HepG2 (cell line): Measurements from ENCODE around the gene KATNB1. TPM values are rescaled to one million over a fixed set of nuclear protein-coding genes. Genes with fewer than 3 reads are reported as not detected.

ENCODE experiments used
- ARNT2 ChIP-seq: sonication (generic); formaldehyde crosslinking; IDR thresholded peaks from 2 replicates; pipeline ENCODE4 v1.8.0; 2022; ENCODE audit warnings: mild to moderate bottlenecking, low read depth, missing genetic modification reagents, moderate library complexity
- ATF1 ChIP-seq: IDR thresholded peaks from 2 replicates; pipeline ENCODE4 v1.6.1; 2016; ENCODE audit warnings: mild to moderate bottlenecking, control low read depth
- EP300 ChIP-seq, 3 experiments: sonication (generic) in 1 of 3; formaldehyde crosslinking in 1 of 3; IDR thresholded peaks; 2 replicates each; pipeline versions ENCODE4 v1.5.1 to v1.6.1; 2011 to 2020; ENCODE audit warnings: low read depth in 2 of 3, low read length in 2 of 3, borderline replicate concordance in 1 of 3, improper control_type of control experiment in 1 of 3, mild to moderate bottlenecking in 1 of 3, missing genetic modification reagents in 1 of 3, moderate library complexity in 1 of 3
- HDAC2 ChIP-seq: sonication (generic); formaldehyde crosslinking; IDR thresholded peaks from 2 replicates; pipeline ENCODE4 v1.4.0; 2020; ENCODE audit warnings: missing genetic modification reagents
- HOXA3 ChIP-seq: sonication (generic); formaldehyde crosslinking; IDR thresholded peaks from 2 replicates; pipeline ENCODE4 v1.5.0; 2020; ENCODE audit warnings: missing genetic modification reagents
- NONO ChIP-seq, 2 experiments: fragments of 450-650 bp in 1 of 2; sonication (generic) in 1 of 2; formaldehyde crosslinking in 1 of 2; IDR thresholded peaks in 1 of 2; conservative IDR thresholded peaks in 1 of 2; 2 replicates each; pipeline versions ENCODE4 v1.6.1 to v1.8.0; 2017 to 2022; ENCODE audit warnings: mild to moderate bottlenecking in 1 of 2, missing genetic modification reagents in 1 of 2, moderate library complexity in 1 of 2
- SMAD1 ChIP-seq: sonication (generic); formaldehyde crosslinking; IDR thresholded peaks from 2 replicates; pipeline ENCODE4 v1.4.0; 2020; ENCODE audit warnings: missing genetic modification reagents, low read depth, mild to moderate bottlenecking, borderline replicate concordance
- SOX6 ChIP-seq, 2 experiments: fragments of 450-650 bp in 1 of 2; sonication (generic) in 1 of 2; formaldehyde crosslinking in 1 of 2; IDR thresholded peaks; 2 replicates each; pipeline versions ENCODE4 v1.4.0 to v1.6.1; 2017 to 2020; ENCODE audit warnings: antibody characterized with exemption in 1 of 2, mild to moderate bottlenecking in 1 of 2, missing genetic modification reagents in 1 of 2
- TBX2 ChIP-seq: sonication (generic); formaldehyde crosslinking; IDR thresholded peaks from 2 replicates; pipeline ENCODE4 v1.5.0; 2020; ENCODE audit warnings: missing genetic modification reagents, mild to moderate bottlenecking, borderline replicate concordance
- THAP11 ChIP-seq: IDR thresholded peaks from 2 replicates; pipeline ENCODE4 v1.6.1; 2016; ENCODE audit warnings: missing biosample characterization, missing genetic modification reagents
- ZFY ChIP-seq: sonication (generic); formaldehyde crosslinking; IDR thresholded peaks from 2 replicates; pipeline ENCODE4 v1.4.0; 2020; ENCODE audit warnings: missing genetic modification reagents
- ZMYM3 ChIP-seq: sonication (generic); formaldehyde crosslinking; IDR thresholded peaks from 2 replicates; pipeline ENCODE4 v1.5.1; 2020; ENCODE audit warnings: mild to moderate bottlenecking, missing genetic modification reagents
- ZNF205 ChIP-seq: IDR thresholded peaks from 2 replicates; pipeline ENCODE4 v1.6.1; 2018; ENCODE audit warnings: missing biosample characterization, missing genetic modification reagents
- ZNF230 ChIP-seq: sonication (generic); formaldehyde crosslinking; IDR thresholded peaks from 2 replicates; pipeline ENCODE4 v1.4.0; 2020; ENCODE audit warnings: mild to moderate bottlenecking, missing genetic modification reagents
- ZNF792 ChIP-seq: IDR thresholded peaks from 2 replicates; pipeline ENCODE4 v1.6.1; 2016
- polyA plus RNA-seq, 8 experiments: library from polyadenylated mRNA; depleted of rRNA in 3 of 8; stranded (reverse) in 7 of 8; unstranded in 1 of 8; fragments of >200 nt; fragmentation: Illumina TruSeq in 4 of 8; extraction: Trizol in 4 of 8; gene quantifications; 2 replicates each; pipeline versions ENCODE4 v1.2.1 to v1.2.3, GENCODE V29; 2011 to 2016; ENCODE audit warnings: low read depth in 4 of 8, missing spikeins in 1 of 8, mixed read lengths in 1 of 8; ENCODE audit not compliant: insufficient read depth in 1 of 8
- total RNA-seq, 5 experiments: library from RNA; depleted of rRNA; stranded (reverse); fragments of >200 nt; fragmentation: Illumina TruSeq; extraction: Trizol; gene quantifications; 2 replicates each; pipeline ENCODE4 v1.2.3, GENCODE V29; 2016; ENCODE audit warnings: low read depth in 1 of 5
- TF ChIP-seq, protein P1 (sequence below): sonication (generic); formaldehyde crosslinking; IDR thresholded peaks from 2 replicates; pipeline ENCODE4 v1.5.1; 2020; ENCODE audit warnings: missing genetic modification reagents, mild to moderate bottlenecking, borderline replicate concordance
- TF ChIP-seq, protein P2 (sequence below): sonication (generic); formaldehyde crosslinking; conservative IDR thresholded peaks from 2 replicates; pipeline ENCODE4 v1.8.1; 2023; ENCODE audit warnings: missing genetic modification reagents
- TF ChIP-seq, protein P3 (sequence below): sonication (generic); formaldehyde crosslinking; conservative IDR thresholded peaks from 2 replicates; pipeline ENCODE4 v1.4.0; 2020; ENCODE audit warnings: mild to moderate bottlenecking, missing genetic modification reagents, moderate library complexity
- TF ChIP-seq, protein P4 (sequence below): IDR thresholded peaks from 2 replicates; pipeline ENCODE4 v1.6.1; 2016; ENCODE audit warnings: low read depth, borderline replicate concordance
- TF ChIP-seq, protein P5 (sequence below): sonication (generic); formaldehyde crosslinking; IDR thresholded peaks from 2 replicates; pipeline ENCODE4 v1.4.0; 2020; ENCODE audit warnings: missing genetic modification reagents, mild to moderate bottlenecking, borderline replicate concordance

The KATNB1 gene
- total and polyA plus RNA-seq, 2 of the 13 experiments (the other 11 are each of a cell fraction or from before 2014, with no cell fraction given): 31.5 to 43.5 TPM

DNA sequence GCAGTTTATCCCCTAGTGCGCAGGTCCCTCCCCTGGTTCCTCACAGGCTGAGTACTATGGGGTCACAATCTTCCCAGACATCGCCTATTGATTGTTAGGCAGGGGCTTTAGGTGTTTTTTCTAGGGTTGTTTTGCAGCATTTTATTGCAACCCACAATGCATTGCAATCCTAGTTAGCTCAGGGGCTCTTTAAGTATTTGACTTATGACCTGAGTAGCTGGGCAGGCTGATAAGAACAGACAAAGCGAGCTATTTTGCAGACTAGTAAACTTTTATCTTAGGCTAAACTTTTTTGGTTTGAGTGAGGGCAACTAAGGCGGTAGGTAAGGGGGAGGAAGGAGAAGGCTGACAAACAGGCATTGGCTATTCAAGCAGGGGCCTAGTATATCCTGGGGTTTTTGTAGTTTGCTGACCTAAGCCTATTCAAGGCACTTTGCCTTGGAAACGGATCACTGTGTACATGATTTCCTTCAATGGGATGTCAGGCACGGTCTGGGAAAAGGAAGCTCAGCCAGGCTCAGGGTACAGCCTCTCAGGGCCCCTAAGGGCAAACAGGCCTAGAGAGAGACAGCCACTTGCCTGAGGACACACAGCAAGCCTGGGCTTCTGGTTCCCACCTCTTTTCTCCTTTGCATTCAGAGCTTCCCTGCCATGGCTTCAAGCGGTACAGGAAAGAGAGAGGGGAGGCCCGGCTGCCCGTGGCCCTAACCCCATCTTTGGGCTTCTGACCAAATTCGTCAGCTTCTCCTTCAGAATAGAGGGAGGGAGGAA is 34.6 kb upstream of the KATNB1 start (continued):
- no peak for TF ChIP-seq ZNF230
- peak; percentile 56; the same call in 1 of the 2 replicates for TF ChIP-seq HDAC2
- TF ChIP-seq, protein P1, sequence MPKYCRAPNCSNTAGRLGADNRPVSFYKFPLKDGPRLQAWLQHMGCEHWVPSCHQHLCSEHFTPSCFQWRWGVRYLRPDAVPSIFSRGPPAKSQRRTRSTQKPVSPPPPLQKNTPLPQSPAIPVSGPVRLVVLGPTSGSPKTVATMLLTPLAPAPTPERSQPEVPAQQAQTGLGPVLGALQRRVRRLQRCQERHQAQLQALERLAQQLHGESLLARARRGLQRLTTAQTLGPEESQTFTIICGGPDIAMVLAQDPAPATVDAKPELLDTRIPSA (CRISPR knock-in tag): no peak
- TF ChIP-seq ARNT2: no peak
- TF ChIP-seq, protein P2, sequence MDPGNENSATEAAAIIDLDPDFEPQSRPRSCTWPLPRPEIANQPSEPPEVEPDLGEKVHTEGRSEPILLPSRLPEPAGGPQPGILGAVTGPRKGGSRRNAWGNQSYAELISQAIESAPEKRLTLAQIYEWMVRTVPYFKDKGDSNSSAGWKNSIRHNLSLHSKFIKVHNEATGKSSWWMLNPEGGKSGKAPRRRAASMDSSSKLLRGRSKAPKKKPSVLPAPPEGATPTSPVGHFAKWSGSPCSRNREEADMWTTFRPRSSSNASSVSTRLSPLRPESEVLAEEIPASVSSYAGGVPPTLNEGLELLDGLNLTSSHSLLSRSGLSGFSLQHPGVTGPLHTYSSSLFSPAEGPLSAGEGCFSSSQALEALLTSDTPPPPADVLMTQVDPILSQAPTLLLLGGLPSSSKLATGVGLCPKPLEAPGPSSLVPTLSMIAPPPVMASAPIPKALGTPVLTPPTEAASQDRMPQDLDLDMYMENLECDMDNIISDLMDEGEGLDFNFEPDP (CRISPR knock-in tag): 0 out of 2 replicates have a peak, but pooled peaks have one; percentile 64
- TF ChIP-seq ZMYM3: peak; percentile 97
- TF ChIP-seq, protein P3, sequence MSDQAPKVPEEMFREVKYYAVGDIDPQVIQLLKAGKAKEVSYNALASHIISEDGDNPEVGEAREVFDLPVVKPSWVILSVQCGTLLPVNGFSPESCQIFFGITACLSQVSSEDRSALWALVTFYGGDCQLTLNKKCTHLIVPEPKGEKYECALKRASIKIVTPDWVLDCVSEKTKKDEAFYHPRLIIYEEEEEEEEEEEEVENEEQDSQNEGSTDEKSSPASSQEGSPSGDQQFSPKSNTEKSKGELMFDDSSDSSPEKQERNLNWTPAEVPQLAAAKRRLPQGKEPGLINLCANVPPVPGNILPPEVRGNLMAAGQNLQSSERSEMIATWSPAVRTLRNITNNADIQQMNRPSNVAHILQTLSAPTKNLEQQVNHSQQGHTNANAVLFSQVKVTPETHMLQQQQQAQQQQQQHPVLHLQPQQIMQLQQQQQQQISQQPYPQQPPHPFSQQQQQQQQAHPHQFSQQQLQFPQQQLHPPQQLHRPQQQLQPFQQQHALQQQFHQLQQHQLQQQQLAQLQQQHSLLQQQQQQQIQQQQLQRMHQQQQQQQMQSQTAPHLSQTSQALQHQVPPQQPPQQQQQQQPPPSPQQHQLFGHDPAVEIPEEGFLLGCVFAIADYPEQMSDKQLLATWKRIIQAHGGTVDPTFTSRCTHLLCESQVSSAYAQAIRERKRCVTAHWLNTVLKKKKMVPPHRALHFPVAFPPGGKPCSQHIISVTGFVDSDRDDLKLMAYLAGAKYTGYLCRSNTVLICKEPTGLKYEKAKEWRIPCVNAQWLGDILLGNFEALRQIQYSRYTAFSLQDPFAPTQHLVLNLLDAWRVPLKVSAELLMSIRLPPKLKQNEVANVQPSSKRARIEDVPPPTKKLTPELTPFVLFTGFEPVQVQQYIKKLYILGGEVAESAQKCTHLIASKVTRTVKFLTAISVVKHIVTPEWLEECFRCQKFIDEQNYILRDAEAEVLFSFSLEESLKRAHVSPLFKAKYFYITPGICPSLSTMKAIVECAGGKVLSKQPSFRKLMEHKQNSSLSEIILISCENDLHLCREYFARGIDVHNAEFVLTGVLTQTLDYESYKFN (CRISPR knock-in tag): peak; percentile 69
- TF ChIP-seq, protein P4, sequence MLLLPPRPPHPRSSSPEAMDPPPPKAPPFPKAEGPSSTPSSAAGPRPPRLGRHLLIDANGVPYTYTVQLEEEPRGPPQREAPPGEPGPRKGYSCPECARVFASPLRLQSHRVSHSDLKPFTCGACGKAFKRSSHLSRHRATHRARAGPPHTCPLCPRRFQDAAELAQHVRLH: peak; percentile 51; the same call in 1 of the 2 replicates
- peak; percentile 40; the same call in 1 of the 2 replicates for TF ChIP-seq ZNF792 (CRISPR knock-in tag)
- 0 out of 2 replicates have a peak, but pooled peaks have one; percentile 18 for TF ChIP-seq HOXA3 (CRISPR knock-in tag)
- no peak for TF ChIP-seq SOX6 (IDR thresholded peaks at IDR 0.05)
- peak; percentile 72; the same call in 1 of the 2 replicates for TF ChIP-seq SOX6 (CRISPR knock-in tag; IDR thresholded peaks at IDR 0.05)
- TF ChIP-seq ZNF205 (CRISPR knock-in tag): 0 out of 2 replicates have a peak, but pooled peaks have one; percentile 40
- 0 out of 2 replicates have a peak, but pooled peaks have one; percentile 4 for TF ChIP-seq TBX2 (CRISPR knock-in tag)
- no peak for TF ChIP-seq NONO (IDR thresholded peaks at IDR 0.05)
- TF ChIP-seq NONO (CRISPR knock-in tag; conservative IDR thresholded peaks at IDR 0.05): peak; percentile 60; the same call in 1 of the 2 replicates
- TF ChIP-seq EP300 (IDR thresholded peaks at IDR 0.05; ENCODE audit: low read depth in 2 of 2, low read length in 2 of 2): no peak
- TF ChIP-seq EP300 (CRISPR knock-in tag; IDR thresholded peaks at IDR 0.05; ENCODE audit: borderline replicate concordance): peak; percentile 37; the same call in 1 of the 2 replicates
- TF ChIP-seq THAP11 (CRISPR knock-in tag): peak; percentile 35; the same call in 1 of the 2 replicates
- 0 out of 2 replicates have a peak, but pooled peaks have one; percentile 32 for TF ChIP-seq ZFY (CRISPR knock-in tag)
- TF ChIP-seq ATF1 (CRISPR knock-in tag): no peak
- TF ChIP-seq, protein P5, sequence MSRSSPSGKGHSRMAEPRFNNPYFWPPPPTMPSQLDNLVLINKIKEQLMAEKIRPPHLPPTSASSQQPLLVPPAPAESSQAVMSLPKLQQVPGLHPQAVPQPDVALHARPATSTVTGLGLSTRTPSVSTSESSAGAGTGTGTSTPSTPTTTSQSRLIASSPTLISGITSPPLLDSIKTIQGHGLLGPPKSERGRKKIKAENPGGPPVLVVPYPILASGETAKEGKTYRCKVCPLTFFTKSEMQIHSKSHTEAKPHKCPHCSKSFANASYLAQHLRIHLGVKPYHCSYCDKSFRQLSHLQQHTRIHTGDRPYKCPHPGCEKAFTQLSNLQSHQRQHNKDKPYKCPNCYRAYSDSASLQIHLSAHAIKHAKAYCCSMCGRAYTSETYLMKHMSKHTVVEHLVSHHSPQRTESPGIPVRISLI (CRISPR knock-in tag): peak; percentile 67
- TF ChIP-seq SMAD1 (CRISPR knock-in tag): no peak
